Bronchus fibroblast of lung (primary cell): ENCODE data around the gene HMHB1. TPM values are rescaled to one million over a fixed set of nuclear protein-coding genes. Genes with fewer than 3 reads are reported as not detected.

ENCODE experiments used
- total RNA-seq: library from RNA; depleted of rRNA; stranded (reverse); fragments of >200 nt; gene quantifications from 2 replicates; pipeline ENCODE4 v1.2.3, GENCODE V29; 2015

The HMHB1 gene
- total RNA-seq = not detected in 2 replicates

GRCh38 chr5:143812085-143812705 lies at the start of gene HMHB1:
Gene HMHB1 (plus strand): TSS chr5:143812161.

